Inflammatory macrophage (primary cell): ENCODE results near the gene ESF1.
"Not testable (repeated sequence)": the region's sequence is repeated elsewhere in the genome, so short reads cannot be mapped to it uniquely, and the experiment has no call there.

Experiments
- DNase-seq, 2 donors: peaks; one replicate each; pipeline ENCODE4 v3.0.0-alpha.2; 2020 to 2022

The ESF1 gene

GRCh38 chr20:13788167-13788834, 3.6 kb upstream of the ESF1 start:
- peak in 1 of 2 donors; percentile 29 for DNase-seq

- no peak for DNase-seq
Observed at GRCh38 chr20:13786143-13786828, 1.6 kb upstream of the ESF1 start.

- no peak for DNase-seq
Observed at GRCh38 chr20:13784271-13784892, 337 bp downstream of the ESF1 start.

GRCh38 chr20:13783528-13783927, 1.2 kb downstream of the ESF1 start:
- DNase-seq = no peak

GRCh38 chr20:13778827-13779226, 5.9 kb downstream of the ESF1 start:
- DNase-seq = no peak

GRCh38 chr20:13777171-13777601, 7.5 kb downstream of the ESF1 start:
- peak in 1 of 2 donors; percentile 61 for DNase-seq

- DNase-seq = no peak
Observed at GRCh38 chr20:13775867-13776266, 8.9 kb downstream of the ESF1 start.

- DNase-seq = no peak
Observed at GRCh38 chr20:13772529-13772928, 12.2 kb downstream of the ESF1 start.

GRCh38 chr20:13771853-13772453, 12.8 kb downstream of the ESF1 start:
- peak in 1 of 2 donors; percentile 60 for DNase-seq

- DNase-seq = no peak
Observed at GRCh38 chr20:13770141-13770540, 14.6 kb downstream of the ESF1 start.

- DNase-seq = no peak
Observed at GRCh38 chr20:13765868-13766416, 18.8 kb downstream of the ESF1 start.

GRCh38 chr20:13765299-13765698, 19.4 kb downstream of the ESF1 start:
- no peak for DNase-seq

GRCh38 chr20:13760451-13760946, 24.2 kb downstream of the ESF1 start:
- not testable (repeated sequence) for DNase-seq

- DNase-seq = no peak
Observed at GRCh38 chr20:13758884-13759283, 25.8 kb downstream of the ESF1 start.

- DNase-seq = no peak
Observed at GRCh38 chr20:13756551-13756950, 28.2 kb downstream of the ESF1 start.

GRCh38 chr20:13755809-13756208, 28.9 kb downstream of the ESF1 start:
- DNase-seq = no peak

GRCh38 chr20:13753436-13754036, 31.2 kb downstream of the ESF1 start:
- DNase-seq = no peak

- no peak for DNase-seq
Observed at GRCh38 chr20:13749811-13750210, 34.9 kb downstream of the ESF1 start.

- DNase-seq = no peak
Observed at GRCh38 chr20:13745784-13746183, 38.9 kb downstream of the ESF1 start.

- no peak for DNase-seq
Observed at GRCh38 chr20:13744352-13744751, 40.4 kb downstream of the ESF1 start.

- DNase-seq = no peak
Observed at GRCh38 chr20:13741879-13742278, 42.8 kb downstream of the ESF1 start.
